ENCODE data around the gene GAMT.
A peak's percentile ranks its signal among the peaks of the same experiment; 100 is the strongest.

GAMT gene

DNA sequence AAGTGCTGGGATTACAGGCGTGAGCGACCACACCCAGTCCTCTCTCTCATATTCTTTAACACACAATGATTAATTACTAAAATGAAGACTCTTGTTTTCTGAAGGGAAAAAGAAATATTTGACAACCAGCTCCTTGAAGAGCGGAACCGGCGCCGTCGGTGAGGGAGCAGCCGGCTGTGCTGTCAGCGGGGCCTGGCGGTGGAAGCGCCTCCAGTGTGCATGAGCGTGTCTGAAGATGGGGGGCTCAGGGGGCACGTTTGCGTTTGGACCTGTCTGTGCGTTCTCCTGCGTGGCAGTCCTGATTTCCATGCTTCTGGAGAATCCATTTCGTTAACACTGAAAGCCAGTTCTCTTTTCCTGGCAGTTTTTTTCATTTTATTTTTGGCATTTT lies 24.9 kb downstream of the GAMT start:
- H3K4me1 ChIP-seq (ENCODE audit: control insufficient read depth in 1 of 2, insufficient read depth in 2 of 2, low read length in 2 of 2), result peaks cover 18 to 22% of the 10 kb centered on the region in 2 donors
- no peaks in the 10 kb centered on the region for H3K9me3 ChIP-seq (ENCODE audit: control insufficient read depth in 1 of 2, low read length in 2 of 2)
- H3K27me3 ChIP-seq (ENCODE audit: control insufficient read depth in 1 of 2, insufficient read depth in 2 of 2, low read length in 2 of 2), result no peaks in the 10 kb centered on the region
- no peak overlapping the region for H3K4me3 ChIP-seq (ENCODE audit: low read depth in 1 of 2, low read length in 2 of 2)
- no peak overlapping the region for H3K9ac ChIP-seq (ENCODE audit: low read depth in 1 of 2, low read length in 2 of 2)
- H3K27ac ChIP-seq (ENCODE audit: low read depth, low read length), result no peak overlapping the region
- H3K36me3 ChIP-seq (ENCODE audit: control insufficient read depth in 1 of 2, insufficient read depth in 2 of 2, low read length in 2 of 2), result peaks cover 3 to 25% of the 10 kb centered on the region in 2 donors

DNA sequence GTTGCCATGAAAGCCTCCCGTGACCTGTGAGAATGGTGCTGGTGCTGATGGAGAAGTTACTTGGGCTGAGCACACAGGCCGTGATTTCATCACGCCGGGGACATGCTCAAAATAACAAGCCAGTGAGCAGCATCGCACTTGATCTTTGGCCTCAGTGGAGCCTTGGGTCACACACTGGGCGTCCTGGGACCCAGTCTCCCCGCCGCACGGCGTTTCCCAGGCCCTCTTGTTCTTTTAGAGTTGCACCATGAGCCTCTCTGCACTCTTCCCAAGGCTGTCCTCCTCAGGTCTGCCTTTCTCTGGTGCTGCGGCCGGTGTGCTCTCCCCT lies 27.1 kb downstream of the GAMT start:
- Histone ChIP-seq H3K36me3 (ENCODE audit: control insufficient read depth in 1 of 2, insufficient read depth in 2 of 2, low read length in 2 of 2) (peaks cover 16 to 45% of the 10 kb centered on the region in 2 donors), H3K27ac (ENCODE audit: low read depth, low read length) (no peak overlapping the region), H3K9ac (ENCODE audit: low read depth in 1 of 2, low read length in 2 of 2) (peak overlapping the region in 1 of 2 donors; percentile 32)

GRCh38 chr19:1373534-1374249 lies 27.6 kb downstream of the GAMT start:
- H3K9me3 ChIP-seq (ENCODE audit: control insufficient read depth in 1 of 2, low read length in 2 of 2), result no peaks in the 10 kb centered on the region
- peak overlapping the region; percentile 20 for H3K27ac ChIP-seq (ENCODE audit: low read depth, low read length)
- peak overlapping the region; percentile 32 to 59 for H3K9ac ChIP-seq (ENCODE audit: low read depth in 1 of 2, low read length in 2 of 2)
- H3K36me3 ChIP-seq (ENCODE audit: control insufficient read depth in 1 of 2, insufficient read depth in 2 of 2, low read length in 2 of 2), result peaks cover 16 to 47% of the 10 kb centered on the region in 2 donors
- peaks cover 18 to 22% of the 10 kb centered on the region in 2 donors for H3K4me1 ChIP-seq (ENCODE audit: control insufficient read depth in 1 of 2, insufficient read depth in 2 of 2, low read length in 2 of 2)
- H3K27me3 ChIP-seq (ENCODE audit: control insufficient read depth in 1 of 2, insufficient read depth in 2 of 2, low read length in 2 of 2), result no peaks in the 10 kb centered on the region
- peak overlapping the region in 1 of 2 donors; percentile 15 for H3K4me3 ChIP-seq (ENCODE audit: low read depth in 1 of 2, low read length in 2 of 2)

More for the DNA sequence above, 27.1 kb downstream of the GAMT start:
- Histone ChIP-seq H3K4me3 (ENCODE audit: low read depth in 1 of 2, low read length in 2 of 2) (no peak overlapping the region), H3K4me1 (ENCODE audit: control insufficient read depth in 1 of 2, insufficient read depth in 2 of 2, low read length in 2 of 2) (peaks cover 18 to 22% of the 10 kb centered on the region in 2 donors), H3K27me3 (ENCODE audit: control insufficient read depth in 1 of 2, insufficient read depth in 2 of 2, low read length in 2 of 2) (no peaks in the 10 kb centered on the region), H3K9me3 (ENCODE audit: control insufficient read depth in 1 of 2, low read length in 2 of 2) (no peaks in the 10 kb centered on the region)

DNA sequence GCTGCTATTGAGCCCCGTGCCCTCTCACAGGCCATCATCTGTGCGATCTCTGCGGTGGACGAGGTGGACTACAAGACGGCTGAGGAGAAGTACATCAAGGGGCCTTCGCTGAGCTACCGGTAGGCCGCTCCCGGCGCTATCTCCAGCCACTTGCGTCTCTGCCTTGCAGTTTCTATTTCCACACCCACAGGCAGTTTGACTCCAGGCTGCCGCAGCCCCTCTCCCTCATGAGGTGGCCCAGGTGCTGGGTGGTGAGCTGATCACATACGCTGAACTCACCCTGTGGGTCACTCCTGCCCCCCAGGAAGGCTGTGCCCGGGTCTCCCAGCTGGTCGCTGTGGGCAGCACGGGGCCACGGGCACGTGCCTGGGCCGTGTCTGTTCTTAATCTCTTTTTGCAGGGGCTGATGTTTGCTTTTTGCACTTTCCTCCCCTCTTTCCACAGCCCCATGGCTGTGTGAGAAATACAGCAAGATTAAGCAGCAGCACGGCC lies 28.3 kb downstream of the GAMT start:
- Histone ChIP-seq H3K27me3 (ENCODE audit: control insufficient read depth in 1 of 2, insufficient read depth in 2 of 2, low read length in 2 of 2) (no peaks in the 10 kb centered on the region), H3K36me3 (ENCODE audit: control insufficient read depth in 1 of 2, insufficient read depth in 2 of 2, low read length in 2 of 2) (peaks cover 16 to 47% of the 10 kb centered on the region in 2 donors), H3K4me1 (ENCODE audit: control insufficient read depth in 1 of 2, insufficient read depth in 2 of 2, low read length in 2 of 2) (peaks cover 18 to 22% of the 10 kb centered on the region in 2 donors), H3K9ac (ENCODE audit: low read depth in 1 of 2, low read length in 2 of 2) (peak overlapping the region in 1 of 2 donors; percentile 59), H3K4me3 (ENCODE audit: low read depth in 1 of 2, low read length in 2 of 2) (peak overlapping the region; percentile 21 to 35), H3K27ac (ENCODE audit: low read depth, low read length) (peak overlapping the region; percentile 20), H3K9me3 (ENCODE audit: control insufficient read depth in 1 of 2, low read length in 2 of 2) (no peaks in the 10 kb centered on the region)

DNA sequence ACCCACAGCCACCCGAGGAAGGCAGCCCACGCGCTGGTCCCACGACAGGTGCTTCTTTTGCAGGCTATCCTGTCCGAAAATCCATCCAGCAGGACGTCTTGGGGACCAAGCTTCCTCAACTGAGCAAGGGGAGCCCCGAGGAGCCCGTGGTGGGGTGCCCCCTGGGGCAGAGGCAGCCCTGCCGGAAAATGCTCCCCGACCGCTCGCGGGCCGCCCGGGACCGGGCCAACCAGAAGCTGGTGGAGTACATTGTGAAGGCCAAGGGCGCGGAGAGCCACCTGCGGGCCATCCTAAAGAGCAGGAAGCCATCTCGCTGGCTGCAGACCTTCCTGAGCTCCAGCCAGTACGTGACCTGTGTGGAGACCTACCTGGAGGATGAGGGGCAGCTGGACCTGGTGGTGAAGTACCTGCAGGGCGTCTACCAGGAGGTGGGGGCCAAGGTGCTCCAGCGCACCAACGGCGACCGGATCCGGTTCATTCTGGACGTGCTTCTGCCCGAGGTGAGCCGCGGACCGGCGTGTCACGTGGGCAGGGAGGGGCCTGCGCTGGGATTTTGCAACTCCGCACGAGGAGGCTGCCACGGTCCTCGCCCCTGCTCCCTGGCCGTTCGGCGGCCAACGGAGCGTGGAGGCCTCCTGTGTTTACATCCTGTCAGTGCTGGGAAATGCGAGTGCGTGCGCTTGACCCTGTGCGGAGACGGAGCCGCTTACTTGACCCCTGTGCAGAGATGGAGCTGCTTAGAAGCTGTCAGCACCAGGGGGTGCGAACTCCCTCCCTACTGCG lies 30.6 kb downstream of the GAMT start:
- Histone ChIP-seq H3K27me3 (ENCODE audit: control insufficient read depth in 1 of 2, insufficient read depth in 2 of 2, low read length in 2 of 2) (no peaks in the 10 kb centered on the region), H3K9me3 (ENCODE audit: control insufficient read depth in 1 of 2, low read length in 2 of 2) (no peaks in the 10 kb centered on the region), H3K4me3 (ENCODE audit: low read depth in 1 of 2, low read length in 2 of 2) (no peak overlapping the region), H3K9ac (ENCODE audit: low read depth in 1 of 2, low read length in 2 of 2) (no peak overlapping the region), H3K27ac (ENCODE audit: low read depth, low read length) (no peak overlapping the region), H3K4me1 (ENCODE audit: control insufficient read depth in 1 of 2, insufficient read depth in 2 of 2, low read length in 2 of 2) (peaks cover 18 to 22% of the 10 kb centered on the region in 2 donors), H3K36me3 (ENCODE audit: control insufficient read depth in 1 of 2, insufficient read depth in 2 of 2, low read length in 2 of 2) (peaks cover 20 to 45% of the 10 kb centered on the region in 2 donors)

GRCh38 chr19:1369214-1369805 lies 32.0 kb downstream of the GAMT start:
- Histone ChIP-seq H3K4me3 (ENCODE audit: low read depth in 1 of 2, low read length in 2 of 2) (no peak overlapping the region), H3K27ac (ENCODE audit: low read depth, low read length) (no peak overlapping the region), H3K4me1 (ENCODE audit: control insufficient read depth in 1 of 2, insufficient read depth in 2 of 2, low read length in 2 of 2) (peaks cover 18 to 19% of the 10 kb centered on the region in 2 donors), H3K36me3 (ENCODE audit: control insufficient read depth in 1 of 2, insufficient read depth in 2 of 2, low read length in 2 of 2) (peaks cover 23 to 40% of the 10 kb centered on the region in 2 donors), H3K9ac (ENCODE audit: low read depth in 1 of 2, low read length in 2 of 2) (no peak overlapping the region), H3K9me3 (ENCODE audit: control insufficient read depth in 1 of 2, low read length in 2 of 2) (no peaks in the 10 kb centered on the region), H3K27me3 (ENCODE audit: control insufficient read depth in 1 of 2, insufficient read depth in 2 of 2, low read length in 2 of 2) (no peaks in the 10 kb centered on the region)

DNA sequence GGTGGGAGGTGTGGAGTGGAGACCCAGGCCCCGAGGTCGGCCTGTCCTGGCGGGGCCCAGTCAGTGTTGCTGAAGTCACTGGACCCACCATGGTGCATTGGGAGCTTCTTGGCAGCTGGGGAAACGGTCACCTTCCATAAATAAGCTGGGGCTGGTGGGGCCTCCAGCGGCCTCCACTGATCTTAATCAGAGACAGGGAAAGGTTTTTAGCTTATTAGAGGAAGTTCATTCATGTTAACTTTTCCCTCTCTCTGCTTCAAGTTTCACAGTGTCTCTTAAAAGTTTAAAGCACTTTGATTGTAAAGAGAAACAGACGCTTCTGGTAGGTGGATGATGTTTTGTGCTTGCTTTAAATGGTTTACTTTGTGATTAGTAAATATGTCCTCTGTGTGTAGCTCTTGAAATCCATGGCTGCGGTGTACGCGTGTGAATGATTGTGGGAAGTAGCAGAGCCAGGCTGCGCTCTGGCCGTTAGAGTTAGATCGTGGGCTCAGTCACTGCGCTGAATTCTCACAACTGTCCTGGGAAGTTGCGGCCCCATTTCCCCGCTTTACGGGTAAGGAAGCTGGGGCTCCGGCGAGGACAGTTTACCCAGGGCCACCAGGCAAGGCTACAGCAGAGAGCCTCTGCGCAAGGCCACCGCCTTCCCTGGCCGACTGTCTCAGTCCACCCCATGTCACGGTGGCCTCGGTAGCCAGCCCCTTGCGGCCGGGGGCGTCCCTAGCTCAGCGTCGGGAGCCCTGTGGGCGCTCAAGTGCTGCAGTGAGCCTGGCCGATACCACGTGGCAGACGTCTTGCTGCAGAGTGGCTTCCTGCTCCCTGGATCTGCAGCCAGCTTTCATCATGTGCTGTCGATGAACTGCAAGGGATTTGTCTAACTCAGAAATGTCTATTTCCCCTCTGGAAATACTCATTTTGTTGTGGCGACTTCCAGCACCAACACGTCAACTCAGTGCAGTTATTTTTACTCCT lies 34.2 kb downstream of the GAMT start:
- no peak overlapping the region for H3K4me3 ChIP-seq (ENCODE audit: low read depth in 1 of 2, low read length in 2 of 2)
- H3K27me3 ChIP-seq (ENCODE audit: control insufficient read depth in 1 of 2, insufficient read depth in 2 of 2, low read length in 2 of 2), result no peaks in the 10 kb centered on the region
- H3K4me1 ChIP-seq (ENCODE audit: control insufficient read depth in 1 of 2, insufficient read depth in 2 of 2, low read length in 2 of 2), result peaks cover 7 to 10% of the 10 kb centered on the region in 2 donors
- no peaks in the 10 kb centered on the region for H3K9me3 ChIP-seq (ENCODE audit: control insufficient read depth in 1 of 2, low read length in 2 of 2)
- H3K27ac ChIP-seq (ENCODE audit: low read depth, low read length), result no peak overlapping the region
- H3K36me3 ChIP-seq (ENCODE audit: control insufficient read depth in 1 of 2, insufficient read depth in 2 of 2, low read length in 2 of 2), result peaks cover 31 to 49% of the 10 kb centered on the region in 2 donors
- H3K9ac ChIP-seq (ENCODE audit: low read depth in 1 of 2, low read length in 2 of 2), result no peak overlapping the region

DNA sequence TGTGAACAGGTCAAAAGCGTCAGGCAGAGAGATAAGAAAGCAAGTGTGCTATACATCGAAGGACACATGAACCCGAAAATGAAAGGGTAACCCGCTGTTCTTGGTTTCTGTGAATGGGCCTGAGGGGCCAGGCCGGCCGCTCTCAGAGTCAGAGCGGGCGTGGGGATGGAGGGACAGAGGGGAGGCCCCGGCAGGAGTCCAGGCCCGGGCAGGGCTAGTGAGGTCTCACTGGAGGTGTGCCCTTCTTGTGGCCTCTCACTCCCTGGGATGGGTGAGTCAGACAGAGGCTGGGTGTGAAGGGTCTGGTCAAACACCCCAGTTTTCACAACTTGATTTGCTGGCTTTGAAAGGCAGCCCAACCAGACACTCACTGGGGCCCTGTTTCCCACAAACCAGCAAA lies 35.0 kb downstream of the GAMT start:
- H3K27me3 ChIP-seq (ENCODE audit: control insufficient read depth in 1 of 2, insufficient read depth in 2 of 2, low read length in 2 of 2), result no peaks in the 10 kb centered on the region
- H3K27ac ChIP-seq (ENCODE audit: low read depth, low read length), result no peak overlapping the region
- peaks cover 7 to 13% of the 10 kb centered on the region in 2 donors for H3K4me1 ChIP-seq (ENCODE audit: control insufficient read depth in 1 of 2, insufficient read depth in 2 of 2, low read length in 2 of 2)
- peaks cover 31 to 53% of the 10 kb centered on the region in 2 donors for H3K36me3 ChIP-seq (ENCODE audit: control insufficient read depth in 1 of 2, insufficient read depth in 2 of 2, low read length in 2 of 2)
- no peaks in the 10 kb centered on the region for H3K9me3 ChIP-seq (ENCODE audit: control insufficient read depth in 1 of 2, low read length in 2 of 2)
- H3K4me3 ChIP-seq (ENCODE audit: low read depth in 1 of 2, low read length in 2 of 2), result no peak overlapping the region
- no peak overlapping the region for H3K9ac ChIP-seq (ENCODE audit: low read depth in 1 of 2, low read length in 2 of 2)

Data from duodenal mucosa (tissue), 2 donors.